ENCODE measurements around the gene KIF4B. TPM values are rescaled to one million over a fixed set of nuclear protein-coding genes. Genes with fewer than 3 reads are reported as not detected.
A peak's percentile ranks its signal among the peaks of the same experiment; 100 is the strongest.

KIF4B gene
- total and polyA plus RNA-seq, 2 of the 8 experiments (the other 6 are each of a cell fraction or from before 2014, with no cell fraction given) = 0.02 to 0.15 TPM

- Histone ChIP-seq H3K4me1 (replicated peaks in 1 of 4; ENCODE audit: control insufficient read depth in 3 of 4, insufficient read depth in 4 of 4, low read length in 3 of 4) (peaks cover 0 to 2% (median 0%) of the 10 kb centered on the region in 4 experiments; a peak in 3 of 7 replicates), H4K8ac (ENCODE audit: extremely low read depth, insufficient read depth, low read length) (peak overlapping the region; percentile 74; the same call in 1 of the 2 replicates), H3K23me2 (ENCODE audit: low read depth, low read length) (no peaks in the 10 kb centered on the region), H3K36me3 (ENCODE audit: control insufficient read depth in 2 of 4, insufficient read depth in 4 of 4, low read length in 3 of 4) (no peaks in the 10 kb centered on the region), H3K14ac (ENCODE audit: insufficient read length) (no peak overlapping the region), H3K4ac (replicated peaks; ENCODE audit: insufficient read length, low read depth, low read length) (no peak overlapping the region), H3K4me2 (ENCODE audit: insufficient read depth in 1 of 2, low read depth in 2 of 2, low read length in 2 of 2) (no peak overlapping the region), H3K27me3 (replicated peaks in 1 of 4; ENCODE audit: control insufficient read depth in 3 of 4, extremely low read depth in 1 of 4, insufficient read depth in 3 of 4, low read length in 3 of 4) (no peaks in the 10 kb centered on the region), H4K91ac (replicated peaks; ENCODE audit: insufficient read length, low read length) (no peak overlapping the region), H2BK5ac (ENCODE audit: low read depth, low read length) (no peak overlapping the region), H2BK20ac (ENCODE audit: low read length) (no peak overlapping the region), H2BK12ac (ENCODE audit: low read depth, low read length) (no peak overlapping the region), H3K79me1 (ENCODE audit: low read depth, low read length) (no peaks in the 10 kb centered on the region), H2AFZ (ENCODE audit: low read length) (no peak overlapping the region; the same call in 1 of the 2 replicates), H3K56ac (replicated peaks; ENCODE audit: insufficient read length, low read depth, low read length) (no peak overlapping the region), H3K18ac (ENCODE audit: extremely low read depth, low read length) (no peak overlapping the region), H3K4me3 (ENCODE audit: extremely low read depth in 1 of 4, insufficient read depth in 2 of 4, low read depth in 3 of 4, low read length in 4 of 4) (no peak overlapping the region), H4K5ac (ENCODE audit: insufficient read length, low read depth, low read length) (no peak overlapping the region), H3K9ac (replicated peaks in 1 of 4; ENCODE audit: extremely low read depth in 1 of 4, low read depth in 3 of 4, low read length in 3 of 4) (no peak overlapping the region), H4K20me1 (replicated peaks in 1 of 2; ENCODE audit: control insufficient read depth in 1 of 2, insufficient read depth in 2 of 2, low read length in 2 of 2) (no peaks in the 10 kb centered on the region), H3K79me2 (ENCODE audit: control insufficient read depth in 1 of 2, insufficient read depth in 2 of 2, low read length in 2 of 2) (no peaks in the 10 kb centered on the region), H2AK5ac (ENCODE audit: low read depth, low read length) (no peak overlapping the region), H3K27ac (ENCODE audit: low read depth, low read length) (no peak overlapping the region), H2BK120ac (replicated peaks; ENCODE audit: low read depth, low read length) (no peak overlapping the region), H3K23ac (ENCODE audit: insufficient read length) (no peak overlapping the region), H3K9me3 (ENCODE audit: insufficient read depth in 2 of 2, low read depth in 1 of 2, low read length in 1 of 2) (no peaks in the 10 kb centered on the region; a peak in 1 of 4 replicates), H2BK15ac (ENCODE audit: low read length) (no peak overlapping the region)
- DNase-seq (ENCODE audit: low read depth in 1 of 2, low spot score in 2 of 2) (no peak), FAIRE-seq (no peak)
- POLR2A ChIA-PET (ENCODE audit: partially characterized antibody) = interaction anchor here (0.6 kb wide), 1 partner anchor 31 kb away, joined by 3 read pairs; no protein-coding TSS in a partner anchor
- CTCF ChIA-PET (ENCODE audit: partially characterized antibody) = interaction anchor here (0.7 to 1.9 kb wide), 4 partner anchors 14 to 54 kb away, joined by 3 to 5 read pairs (median 3); no protein-coding TSS in a partner anchor
- 85% methylated on average over 10 of the region's 17 CpGs; no CpG with 5 or more reads in 1 of the 2 experiments for WGBS, 2 experiments (ENCODE audit: extremely low coverage in 1 of 2, insufficient coverage in 1 of 2, insufficient read length in 1 of 2, insufficient replicate concordance in 2 of 2, low coverage in 1 of 2, low lambda C conversion rate in 2 of 2, missing lambda C conversion rate in 1 of 2)
- TF ChIP-seq POLR2A (IDR thresholded peaks at IDR 0.05; ENCODE audit: control extremely low read depth in 1 of 2, low read depth in 2 of 2, low read length in 2 of 2) (no peak), BACH1 (IDR thresholded peaks at IDR 0.05; ENCODE audit: low read length) (no peak), POU5F1 (IDR thresholded peaks at IDR 0.05; ENCODE audit: low read depth, low read length) (no peak), SRF (IDR thresholded peaks at IDR 0.05; ENCODE audit: low read depth, low read length) (no peak), TBP (IDR thresholded peaks at IDR 0.05; ENCODE audit: low read depth, low read length) (no peak), SP2 (IDR thresholded peaks at IDR 0.05; ENCODE audit: low read length) (no peak), KDM1A (IDR thresholded peaks at IDR 0.05; ENCODE audit: borderline replicate concordance, low read length) (no peak), RXRA (IDR thresholded peaks at IDR 0.05; ENCODE audit: insufficient read depth, low read depth, low read length) (no peak), NANOG (IDR thresholded peaks at IDR 0.05; ENCODE audit: insufficient read depth, low read depth, low read length, poor library complexity, severe bottlenecking) (no peak), HDAC6 (IDR thresholded peaks at IDR 0.05; ENCODE audit: low read depth, low read length) (no peak), RNF2 (IDR thresholded peaks at IDR 0.05; ENCODE audit: borderline replicate concordance, low read depth, low read length, missing control alignments, poor library complexity, severe bottlenecking) (no peak), SP1 (IDR thresholded peaks at IDR 0.05; ENCODE audit: low read depth, low read length) (no peak), PHF8 (conservative IDR thresholded peaks at IDR 0.05; ENCODE audit: low read depth, low read length) (no peak), JUND (IDR thresholded peaks at IDR 0.05; ENCODE audit: low read length) (no peak)
These were observed 6.2 kb downstream of the KIF4B start for GRCh38 chr5:155019601-155020226.

Data from H1 (cell line).